ENCODE data around the gene IFIH1. TPM values are rescaled to one million over a fixed set of nuclear protein-coding genes. Genes with fewer than 3 reads are reported as not detected.
A peak's percentile ranks its signal among the peaks of the same experiment; 100 is the strongest.

IFIH1 gene
- 10 to 100 TPM; 37.3 to 37.6 TPM for total RNA-seq

DNA sequence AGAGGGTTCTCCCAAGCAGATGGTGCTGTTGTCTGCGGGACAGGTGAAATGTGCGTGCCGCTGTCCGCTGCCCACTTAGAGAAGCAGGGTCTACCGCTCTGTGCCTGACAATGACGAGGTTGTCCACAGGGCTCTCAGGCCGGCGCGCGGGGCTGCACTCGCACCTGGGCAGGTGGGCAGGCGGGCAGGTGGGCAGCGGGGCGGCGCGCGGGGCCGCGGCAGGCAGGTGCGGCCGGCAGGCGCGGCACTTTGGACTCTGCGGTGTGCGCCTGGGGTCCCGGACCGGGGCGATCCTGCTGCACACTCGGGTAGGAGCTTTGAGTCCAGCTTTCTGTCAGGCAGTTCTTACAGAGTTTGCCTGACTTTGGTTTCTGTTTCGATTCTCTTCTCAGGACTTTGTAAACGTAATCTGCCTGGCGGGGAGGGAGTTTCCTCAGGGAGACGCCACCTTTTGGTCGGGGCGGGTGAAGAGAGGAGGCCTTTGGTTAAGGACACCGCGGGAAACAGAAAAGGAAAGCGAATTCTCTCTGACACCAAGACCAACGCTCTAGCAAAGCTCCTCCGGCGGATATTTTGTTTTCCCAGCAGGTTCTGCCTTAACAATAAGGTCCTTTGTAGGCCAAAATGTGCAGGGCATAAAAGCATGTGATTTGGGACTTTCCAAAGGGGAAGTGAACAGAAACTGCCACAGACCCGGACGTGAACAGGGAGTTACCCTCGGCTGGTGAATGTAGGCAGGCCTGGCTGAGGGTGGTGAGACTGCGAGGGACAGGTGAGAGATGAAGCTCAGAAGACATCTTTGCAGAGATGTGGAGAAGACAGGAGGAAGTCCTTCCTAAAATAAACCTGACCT, at the start of gene IFIH1:
IFIH1 (minus strand) TSS at position 357 of the 853 bp plus-strand sequence. CDS start 377 bp downstream, outside the sequence.
- peak within 1 kb of the TSS; percentile 95 for H3K4me3 Mint-ChIP-seq
- H3K36me3 Mint-ChIP-seq (ENCODE audit: low read depth), result peaks cover 34% of the 10 kb centered on the region
- peak; percentile 82 for DNase-seq
- H3K27me3 Mint-ChIP-seq (ENCODE audit: low read depth), result no peaks in the 10 kb centered on the region
- H3K27ac Mint-ChIP-seq, result peak within 1 kb of the TSS; percentile 99
- CTCF ChIA-PET, result interaction anchor here (1.0 to 4.3 kb wide), 10 partner anchors 8 to 311 kb away, joined by 3 to 53 read pairs (median 6); partner anchors contain the start of gene GCA
- POLR2A ChIA-PET, result interaction anchor here (0.5 to 2.9 kb wide), 17 partner anchors 10 to 1052 kb away, joined by 3 to 12 read pairs (median 4); partner anchors contain the start of gene GCA
- H3K9me3 Mint-ChIP-seq (ENCODE audit: insufficient read depth), result no peaks in the 10 kb centered on the region
- ATAC-seq, result peak; percentile 87
- peaks cover 61% of the 10 kb centered on the region for H3K4me1 Mint-ChIP-seq (ENCODE audit: low read depth)

GRCh38 chr2:162365392-162365791, 46.9 kb upstream of the IFIH1 start:
- no peak overlapping the region for H3K27ac Mint-ChIP-seq

DNA sequence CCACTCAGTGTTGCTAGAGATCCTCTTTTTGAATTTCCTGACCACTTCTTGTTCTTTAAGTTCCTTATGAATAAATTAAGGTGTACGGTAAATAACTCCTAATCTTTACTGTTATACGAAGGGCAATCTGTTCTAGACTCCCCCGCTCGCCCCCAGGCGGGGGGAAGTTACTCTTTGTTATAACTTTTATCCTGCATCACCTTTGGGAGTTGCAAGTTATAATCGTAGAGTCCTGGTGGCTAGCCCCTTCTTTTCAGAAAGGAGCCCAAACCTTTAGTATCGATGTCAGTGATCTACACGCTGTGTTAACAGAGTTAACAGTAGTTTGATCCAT, 26.1 kb upstream of the IFIH1 start:
- Mint-ChIP-seq H3K4me3 (peak overlapping the region; percentile 89), H3K36me3 (ENCODE audit: low read depth) (no peaks in the 10 kb centered on the region), H3K4me1 (ENCODE audit: low read depth) (peaks cover 16% of the 10 kb centered on the region), H3K27ac (no peak overlapping the region), H3K9me3 (ENCODE audit: insufficient read depth) (no peaks in the 10 kb centered on the region), H3K27me3 (ENCODE audit: low read depth) (peaks cover 8% of the 10 kb centered on the region)
- DNase-seq, result no peak
- POLR2A ChIA-PET, result interaction anchor here (1.6 kb wide), 1 partner anchor 26 kb away, joined by 12 read pairs; the partner anchor contains the start of gene IFIH1
- ATAC-seq, result no peak
- CTCF ChIA-PET, result interaction anchor here (1.9 kb wide), 1 partner anchor 26 kb away, joined by 11 read pairs; the partner anchor contains the start of gene IFIH1

More at GRCh38 chr2:162365392-162365791, 46.9 kb upstream of the IFIH1 start:
- Mint-ChIP-seq H3K36me3 (ENCODE audit: low read depth) (no peaks in the 10 kb centered on the region), H3K4me3 (no peak overlapping the region), H3K27me3 (ENCODE audit: low read depth) (no peaks in the 10 kb centered on the region), H3K9me3 (ENCODE audit: insufficient read depth) (no peaks in the 10 kb centered on the region), H3K4me1 (ENCODE audit: low read depth) (no peaks in the 10 kb centered on the region)
- CTCF ChIA-PET, result no interaction called here
- no peak for ATAC-seq
- no peak for DNase-seq
- POLR2A ChIA-PET, result no interaction called here

DNA sequence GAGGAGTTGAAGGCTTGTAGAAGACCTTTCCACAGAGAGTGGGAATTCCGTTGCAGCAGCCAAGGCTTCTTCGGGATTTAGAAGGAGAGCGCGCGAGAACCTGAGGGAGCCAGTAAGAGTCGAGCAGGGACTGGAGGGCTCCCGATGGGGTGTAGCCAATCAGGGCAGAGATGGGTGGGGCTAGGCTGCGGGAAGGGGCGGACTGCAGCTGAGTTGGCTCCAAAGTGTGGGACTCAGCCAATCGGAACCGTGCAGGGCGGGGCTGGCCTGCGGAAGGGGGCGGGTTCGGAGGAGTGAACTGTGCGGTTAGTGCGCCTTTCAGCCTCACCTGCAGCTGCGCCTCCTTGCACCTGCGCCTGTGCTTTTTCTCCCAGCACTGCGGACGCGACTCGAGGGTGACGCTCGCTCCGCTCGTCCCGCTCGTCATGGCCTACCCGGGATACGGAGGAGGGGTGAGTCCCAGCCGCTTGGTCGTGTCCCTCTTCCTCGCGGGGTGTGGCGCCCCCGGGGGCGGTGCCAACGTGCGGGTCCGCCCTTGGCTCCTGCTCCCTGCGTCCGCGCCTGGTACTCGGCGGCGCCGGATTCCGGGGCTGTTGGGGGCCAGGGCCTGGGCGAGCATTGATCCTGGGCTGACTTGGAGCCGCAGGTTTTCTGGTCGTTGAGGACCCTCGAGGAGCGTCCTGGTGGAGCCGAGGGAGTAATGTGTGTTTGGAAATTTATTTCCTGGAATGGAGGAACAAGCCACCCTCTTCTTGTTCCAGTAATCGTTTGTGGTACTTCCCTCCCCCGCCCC, 25.5 kb upstream of the IFIH1 start, which contains the start of gene GCA:
GCA (plus strand) TSS at position 309 of the 793 bp plus-strand sequence; CDS start at position 426, 117 bp downstream.
- peak within 1 kb of the TSS; percentile 89 for H3K4me3 Mint-ChIP-seq
- H3K27me3 Mint-ChIP-seq (ENCODE audit: low read depth), result peaks cover 8% of the 10 kb centered on the region
- ATAC-seq (peak; percentile 99), DNase-seq (peak; percentile 99)
- H3K9me3 Mint-ChIP-seq (ENCODE audit: insufficient read depth), result no peaks in the 10 kb centered on the region
- peaks cover 16% of the 10 kb centered on the region for H3K4me1 Mint-ChIP-seq (ENCODE audit: low read depth)
- H3K27ac Mint-ChIP-seq, result peak within 1 kb of the TSS; percentile 81
- POLR2A ChIA-PET, result interaction anchor here (1.0 to 1.6 kb wide), 2 partner anchors 25 to 32 kb away, joined by 3 to 12 read pairs; partner anchors contain the start of gene IFIH1
- no peaks in the 10 kb centered on the region for H3K36me3 Mint-ChIP-seq (ENCODE audit: low read depth)
- CTCF ChIA-PET, result interaction anchor here (1.3 to 1.9 kb wide), 3 partner anchors 9 to 45 kb away, joined by 3 to 17 read pairs (median 11); partner anchors contain the start of gene IFIH1

DNA sequence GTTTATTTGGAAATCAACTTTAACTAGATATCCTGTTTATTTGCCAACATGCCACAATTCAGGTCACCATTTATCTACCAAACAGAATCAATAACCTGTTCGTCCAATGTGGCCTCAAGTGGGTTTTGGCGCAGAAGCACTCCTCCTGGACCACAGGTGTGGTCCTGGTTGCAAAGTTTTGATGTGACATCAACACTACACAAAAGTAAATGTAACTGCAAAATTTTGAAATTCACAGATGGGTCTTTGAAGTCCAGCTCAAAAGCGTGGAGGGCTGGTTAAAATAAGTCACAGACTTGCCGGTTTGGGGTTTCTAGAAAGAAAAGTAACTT, 25.0 kb upstream of the IFIH1 start:
- peak overlapping the region; percentile 81 for H3K27ac Mint-ChIP-seq
- peak overlapping the region; percentile 89 for H3K4me3 Mint-ChIP-seq
- no peaks in the 10 kb centered on the region for H3K9me3 Mint-ChIP-seq (ENCODE audit: insufficient read depth)
- no peaks in the 10 kb centered on the region for H3K36me3 Mint-ChIP-seq (ENCODE audit: low read depth)
- ChIA-PET POLR2A (interaction anchor here (1.0 to 1.6 kb wide), 2 partner anchors 25 to 31 kb away, joined by 3 to 12 read pairs; partner anchors contain the start of gene IFIH1), CTCF (interaction anchor here (1.3 to 1.9 kb wide), 4 partner anchors 9 to 45 kb away, joined by 3 to 17 read pairs (median 8); partner anchors contain the start of gene IFIH1)
- peaks cover 16% of the 10 kb centered on the region for H3K4me1 Mint-ChIP-seq (ENCODE audit: low read depth)
- DNase-seq (no peak), ATAC-seq (no peak)
- peaks cover 8% of the 10 kb centered on the region for H3K27me3 Mint-ChIP-seq (ENCODE audit: low read depth)

DNA sequence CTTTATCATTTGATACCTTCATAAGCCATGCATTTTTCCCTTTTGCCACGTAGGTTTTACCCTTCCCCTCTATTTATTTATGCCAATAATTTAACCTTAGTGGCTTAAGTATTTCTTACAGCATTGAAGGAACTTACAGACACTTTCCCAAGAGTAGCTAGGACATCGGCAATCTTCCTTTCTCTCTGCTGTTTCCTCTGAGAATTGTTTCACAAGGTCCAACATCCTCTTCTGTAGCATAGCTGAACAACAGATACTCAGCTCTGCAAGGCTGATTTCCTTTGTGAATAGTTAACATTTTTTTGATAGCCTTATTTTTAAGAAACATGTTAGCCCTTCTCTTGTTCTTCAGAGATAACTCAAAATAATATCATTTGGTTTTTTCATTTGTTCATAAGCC, 24.4 kb upstream of the IFIH1 start:
- POLR2A ChIA-PET, result interaction anchor here (1.0 to 1.6 kb wide), 2 partner anchors 24 to 30 kb away, joined by 3 to 12 read pairs; partner anchors contain the start of gene IFIH1
- no peaks in the 10 kb centered on the region for H3K9me3 Mint-ChIP-seq (ENCODE audit: insufficient read depth)
- H3K27ac Mint-ChIP-seq, result no peak overlapping the region
- CTCF ChIA-PET, result interaction anchor here (1.3 to 1.9 kb wide), 4 partner anchors 8 to 44 kb away, joined by 3 to 17 read pairs (median 8); partner anchors contain the start of gene IFIH1
- no peaks in the 10 kb centered on the region for H3K36me3 Mint-ChIP-seq (ENCODE audit: low read depth)
- peaks cover 16% of the 10 kb centered on the region for H3K4me1 Mint-ChIP-seq (ENCODE audit: low read depth)
- H3K4me3 Mint-ChIP-seq, result peak overlapping the region; percentile 89
- no peak for DNase-seq
- no peak for ATAC-seq
- H3K27me3 Mint-ChIP-seq (ENCODE audit: low read depth), result peaks cover 8% of the 10 kb centered on the region

DNA sequence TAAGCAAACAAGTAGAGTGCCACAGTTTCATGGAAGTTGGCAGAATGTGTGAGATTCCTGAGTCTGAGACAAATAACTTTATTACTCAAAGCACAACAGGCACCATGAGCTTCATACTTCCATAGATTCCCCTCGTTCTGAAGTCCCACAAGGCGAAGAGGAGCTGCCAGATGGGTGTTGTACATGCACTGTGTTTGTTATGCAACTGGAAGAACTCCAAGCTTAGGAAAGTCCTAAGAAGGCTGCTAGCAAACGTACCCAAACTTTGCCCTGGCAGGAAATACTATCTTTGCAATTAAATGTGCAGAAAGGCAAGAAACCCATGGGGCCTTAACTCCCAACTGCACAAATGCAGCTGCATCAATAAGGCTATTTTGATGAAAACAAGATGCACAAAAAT, 23.8 kb upstream of the IFIH1 start:
- Mint-ChIP-seq H3K36me3 (ENCODE audit: low read depth) (no peaks in the 10 kb centered on the region), H3K4me1 (ENCODE audit: low read depth) (peaks cover 16% of the 10 kb centered on the region), H3K4me3 (no peak overlapping the region), H3K27me3 (ENCODE audit: low read depth) (peaks cover 8% of the 10 kb centered on the region), H3K27ac (no peak overlapping the region), H3K9me3 (ENCODE audit: insufficient read depth) (no peaks in the 10 kb centered on the region)
- ATAC-seq, result no peak
- CTCF ChIA-PET, result interaction anchor here (1.3 kb wide), 1 partner anchor 16 kb away, joined by 4 read pairs; no protein-coding TSS in a partner anchor
- POLR2A ChIA-PET, result no interaction called here
- DNase-seq, result no peak

GRCh38 chr2:162340822-162341221, 22.3 kb upstream of the IFIH1 start:
- ChIA-PET POLR2A (no interaction called here), CTCF (interaction anchor here (0.8 kb wide), 1 partner anchor 119 kb away, joined by 3 read pairs; no protein-coding TSS in a partner anchor)
- H3K36me3 Mint-ChIP-seq (ENCODE audit: low read depth), result no peaks in the 10 kb centered on the region
- no peak for DNase-seq
- peaks cover 5% of the 10 kb centered on the region for H3K27me3 Mint-ChIP-seq (ENCODE audit: low read depth)
- peaks cover 16% of the 10 kb centered on the region for H3K4me1 Mint-ChIP-seq (ENCODE audit: low read depth)
- no peak overlapping the region for H3K27ac Mint-ChIP-seq
- no peak for ATAC-seq
- H3K9me3 Mint-ChIP-seq (ENCODE audit: insufficient read depth), result no peaks in the 10 kb centered on the region
- H3K4me3 Mint-ChIP-seq, result no peak overlapping the region

- no peak for ATAC-seq
- Mint-ChIP-seq H3K27me3 (ENCODE audit: low read depth) (peaks cover 3% of the 10 kb centered on the region), H3K36me3 (ENCODE audit: low read depth) (peaks cover 1% of the 10 kb centered on the region), H3K4me3 (no peak overlapping the region), H3K27ac (no peak overlapping the region), H3K4me1 (ENCODE audit: low read depth) (no peaks in the 10 kb centered on the region), H3K9me3 (ENCODE audit: insufficient read depth) (no peaks in the 10 kb centered on the region)
- ChIA-PET CTCF (interaction anchor here (1.4 kb wide), 1 partner anchor 8 kb away, joined by 3 read pairs; no protein-coding TSS in a partner anchor), POLR2A (interaction anchor here (1.3 kb wide), 1 partner anchor 19 kb away, joined by 4 read pairs; the partner anchor contains the start of gene IFIH1)
- DNase-seq, result no peak
These were observed 19.4 kb upstream of the IFIH1 start for GRCh38 chr2:162337868-162338267.

GRCh38 chr2:162333968-162334367, 15.5 kb upstream of the IFIH1 start:
- Mint-ChIP-seq H3K4me1 (ENCODE audit: low read depth) (peaks cover 1% of the 10 kb centered on the region), H3K27ac (no peak overlapping the region), H3K9me3 (ENCODE audit: insufficient read depth) (no peaks in the 10 kb centered on the region), H3K4me3 (no peak overlapping the region), H3K36me3 (ENCODE audit: low read depth) (peaks cover 3% of the 10 kb centered on the region), H3K27me3 (ENCODE audit: low read depth) (no peaks in the 10 kb centered on the region)
- ChIA-PET POLR2A (interaction anchor here (1.5 kb wide), 1 partner anchor 15 kb away, joined by 6 read pairs; the partner anchor contains the start of gene IFIH1), CTCF (interaction anchor here (0.6 to 2.1 kb wide), 17 partner anchors 9 to 277 kb away, joined by 3 to 28 read pairs (median 6); partner anchors contain the start of genes GCA and IFIH1)
- peak; percentile 41 for DNase-seq
- peak; percentile 63 for ATAC-seq

DNA sequence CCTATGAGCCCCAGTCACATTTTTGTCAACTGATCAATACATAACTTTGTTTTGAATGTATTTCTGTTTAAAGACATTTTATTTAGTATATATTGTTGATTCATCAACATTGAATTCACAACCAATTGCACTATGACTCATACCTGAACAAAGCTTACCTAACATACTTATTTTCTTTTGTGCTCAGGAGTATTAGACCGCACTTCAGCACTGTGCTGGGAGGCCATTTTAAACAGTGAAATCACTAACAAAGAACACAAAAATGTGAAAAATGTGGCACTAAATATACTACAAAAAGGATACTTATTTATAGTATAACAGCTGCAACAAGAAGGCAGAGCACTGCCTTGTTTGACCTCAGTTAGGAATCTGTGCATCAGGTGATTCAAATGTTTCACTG, 12.4 kb upstream of the IFIH1 start:
- ChIA-PET POLR2A (interaction anchor here (1.0 kb wide), 1 partner anchor 12 kb away, joined by 4 read pairs; the partner anchor contains the start of gene IFIH1), CTCF (no interaction called here)
- no peak overlapping the region for H3K4me3 Mint-ChIP-seq
- ATAC-seq (no peak), DNase-seq (no peak)
- no peaks in the 10 kb centered on the region for H3K27me3 Mint-ChIP-seq (ENCODE audit: low read depth)
- H3K4me1 Mint-ChIP-seq (ENCODE audit: low read depth), result peaks cover 11% of the 10 kb centered on the region
- H3K36me3 Mint-ChIP-seq (ENCODE audit: low read depth), result peaks cover 3% of the 10 kb centered on the region
- H3K9me3 Mint-ChIP-seq (ENCODE audit: insufficient read depth), result no peaks in the 10 kb centered on the region
- no peak overlapping the region for H3K27ac Mint-ChIP-seq
